ENCODE measurements around the gene C11orf98. TPM values are rescaled to one million over a fixed set of nuclear protein-coding genes. Genes with fewer than 3 reads are reported as not detected.
A peak's percentile ranks its signal among the peaks of the same experiment; 100 is the strongest.

Gene C11orf98
- total and polyA plus RNA-seq, 2 donors (not counting 3 experiments of a cell fraction or from before 2014, with no cell fraction given): 39.5 to 61.0 TPM

DNA sequence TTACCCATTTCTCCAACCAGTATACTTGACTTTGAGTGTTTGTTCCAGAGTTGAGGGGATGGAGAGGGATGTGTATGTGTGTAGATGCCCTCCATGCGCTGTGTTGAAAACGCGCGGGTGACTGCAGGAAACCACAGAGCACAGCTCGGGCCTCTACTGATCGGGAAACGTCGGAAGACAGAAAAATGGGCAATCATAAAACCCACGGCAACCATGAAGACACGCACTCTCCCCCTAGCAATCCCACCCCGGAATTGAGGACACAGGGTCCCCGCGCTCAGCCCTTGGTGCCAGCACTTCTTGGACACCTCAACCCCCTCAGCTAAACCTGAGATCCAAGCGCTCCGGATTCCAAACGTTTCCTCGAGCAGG is 6.2 kb upstream of the C11orf98 start:
- H3K4me1 ChIP-seq (ENCODE audit: control insufficient read depth, extremely low read depth, insufficient read depth, low read length): peaks cover 15% of the 10 kb centered on the region
- H3K9me1 ChIP-seq (replicated peaks; ENCODE audit: control insufficient read depth, extremely low read depth, insufficient read depth, low read length): no peaks in the 10 kb centered on the region
- H3K27ac ChIP-seq (ENCODE audit: insufficient read depth, low read depth, low read length): peak overlapping the region; percentile 69
- intact Hi-C loops (cut with micrococcal nuclease): no loop called here
- peak overlapping the region; percentile 96 for H3K4me2 ChIP-seq (ENCODE audit: insufficient read depth, low read length)
- dilution Hi-C loops (cut with MboI; ENCODE audit: extremely low pct_ligation_motif_present, low sequenced_read_pairs): no loop called here
- peak; percentile 83 for FAIRE-seq
- H3K36me3 ChIP-seq (ENCODE audit: control insufficient read depth in 2 of 2, extremely low read depth in 1 of 2, insufficient read depth in 2 of 2, low read length in 2 of 2): peaks cover 0 to 2% of the 10 kb centered on the region in 2 experiments
- no peaks in the 10 kb centered on the region for H3K9me3 ChIP-seq (replicated peaks; ENCODE audit: control insufficient read depth, insufficient read depth, low read length)
- no peaks in the 10 kb centered on the region for H3K27me3 ChIP-seq (ENCODE audit: control insufficient read depth in 2 of 2, insufficient read depth in 2 of 2, low read length in 2 of 2)
- peak overlapping the region; percentile 49 to 92 (median 77) for H3K4me3 ChIP-seq (replicated peaks in 1 of 3; ENCODE audit: insufficient read depth in 1 of 3, low read depth in 1 of 3, low read length in 3 of 3)
- DNase-seq (ENCODE audit: low read depth, low spot score): no peak
- POLR2A ChIA-PET: interaction anchor here (0.6 to 1.7 kb wide), 8 partner anchors 9 to 170 kb away, joined by 3 to 9 read pairs (median 5); partner anchors contain the start of genes GANAB, INTS5, MTA2 and TUT1
- BruUV-seq (replicated peaks): no TSS peak
- TF ChIP-seq POLR2AphosphoS5 (IDR thresholded peaks at IDR 0.05; ENCODE audit: insufficient read depth, low read depth, low read length): no peak
- no peak for TF ChIP-seq MYC (IDR thresholded peaks at IDR 0.05; ENCODE audit: low read depth, low read length)
- TF ChIP-seq EZH2 (IDR thresholded peaks at IDR 0.05; ENCODE audit: borderline replicate concordance, low read depth, low read length, severe bottlenecking): no peak
- no peak for TF ChIP-seq POLR2A (IDR thresholded peaks at IDR 0.05; ENCODE audit: low read depth, low read length)
- TF ChIP-seq FOS (IDR thresholded peaks at IDR 0.05; ENCODE audit: borderline replicate concordance, insufficient read depth, low read length): no peak
- no peak for TF ChIP-seq GATA2 (IDR thresholded peaks at IDR 0.05; ENCODE audit: insufficient read depth, insufficient read length, low read depth, low read length)
- TF ChIP-seq JUN (IDR thresholded peaks at IDR 0.05; ENCODE audit: borderline replicate concordance, insufficient read depth, insufficient read length, low read depth): no peak
- TF ChIP-seq, protein P1, sequence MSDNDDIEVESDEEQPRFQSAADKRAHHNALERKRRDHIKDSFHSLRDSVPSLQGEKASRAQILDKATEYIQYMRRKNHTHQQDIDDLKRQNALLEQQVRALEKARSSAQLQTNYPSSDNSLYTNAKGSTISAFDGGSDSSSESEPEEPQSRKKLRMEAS (IDR thresholded peaks at IDR 0.05; ENCODE audit: insufficient read depth, insufficient read length): no peak
- TF ChIP-seq, protein P2, sequence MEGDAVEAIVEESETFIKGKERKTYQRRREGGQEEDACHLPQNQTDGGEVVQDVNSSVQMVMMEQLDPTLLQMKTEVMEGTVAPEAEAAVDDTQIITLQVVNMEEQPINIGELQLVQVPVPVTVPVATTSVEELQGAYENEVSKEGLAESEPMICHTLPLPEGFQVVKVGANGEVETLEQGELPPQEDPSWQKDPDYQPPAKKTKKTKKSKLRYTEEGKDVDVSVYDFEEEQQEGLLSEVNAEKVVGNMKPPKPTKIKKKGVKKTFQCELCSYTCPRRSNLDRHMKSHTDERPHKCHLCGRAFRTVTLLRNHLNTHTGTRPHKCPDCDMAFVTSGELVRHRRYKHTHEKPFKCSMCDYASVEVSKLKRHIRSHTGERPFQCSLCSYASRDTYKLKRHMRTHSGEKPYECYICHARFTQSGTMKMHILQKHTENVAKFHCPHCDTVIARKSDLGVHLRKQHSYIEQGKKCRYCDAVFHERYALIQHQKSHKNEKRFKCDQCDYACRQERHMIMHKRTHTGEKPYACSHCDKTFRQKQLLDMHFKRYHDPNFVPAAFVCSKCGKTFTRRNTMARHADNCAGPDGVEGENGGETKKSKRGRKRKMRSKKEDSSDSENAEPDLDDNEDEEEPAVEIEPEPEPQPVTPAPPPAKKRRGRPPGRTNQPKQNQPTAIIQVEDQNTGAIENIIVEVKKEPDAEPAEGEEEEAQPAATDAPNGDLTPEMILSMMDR (IDR thresholded peaks at IDR 0.05; ENCODE audit: extremely low read depth in 1 of 2, insufficient read depth in 1 of 2, low read depth in 1 of 2, low read length in 2 of 2): no peak
- no peaks in the 10 kb centered on the region for H4K20me1 ChIP-seq (replicated peaks; ENCODE audit: control insufficient read depth, extremely low read depth, insufficient read depth, low read length)
- peak overlapping the region; percentile 95 for H2AFZ ChIP-seq (ENCODE audit: low read depth, low read length)
- CTCF ChIA-PET: interaction anchor here (0.8 to 3.2 kb wide), 7 partner anchors 10 to 276 kb away, joined by 3 to 30 read pairs (median 4); partner anchors contain the start of gene EEF1G
- H3K79me2 ChIP-seq (ENCODE audit: control insufficient read depth, insufficient read depth, low read length): peaks cover 30% of the 10 kb centered on the region
- peak overlapping the region; percentile 80 for H3K9ac ChIP-seq (replicated peaks; ENCODE audit: extremely low read depth, insufficient read depth, low read length)

All from endothelial cell of umbilical vein (primary cell).